ENCODE measurements around the gene POLD3.

GRCh38 chr11:74611369-74611861 lies 19.0 kb downstream of the POLD3 start:
- TF ChIP-seq, protein P1, sequence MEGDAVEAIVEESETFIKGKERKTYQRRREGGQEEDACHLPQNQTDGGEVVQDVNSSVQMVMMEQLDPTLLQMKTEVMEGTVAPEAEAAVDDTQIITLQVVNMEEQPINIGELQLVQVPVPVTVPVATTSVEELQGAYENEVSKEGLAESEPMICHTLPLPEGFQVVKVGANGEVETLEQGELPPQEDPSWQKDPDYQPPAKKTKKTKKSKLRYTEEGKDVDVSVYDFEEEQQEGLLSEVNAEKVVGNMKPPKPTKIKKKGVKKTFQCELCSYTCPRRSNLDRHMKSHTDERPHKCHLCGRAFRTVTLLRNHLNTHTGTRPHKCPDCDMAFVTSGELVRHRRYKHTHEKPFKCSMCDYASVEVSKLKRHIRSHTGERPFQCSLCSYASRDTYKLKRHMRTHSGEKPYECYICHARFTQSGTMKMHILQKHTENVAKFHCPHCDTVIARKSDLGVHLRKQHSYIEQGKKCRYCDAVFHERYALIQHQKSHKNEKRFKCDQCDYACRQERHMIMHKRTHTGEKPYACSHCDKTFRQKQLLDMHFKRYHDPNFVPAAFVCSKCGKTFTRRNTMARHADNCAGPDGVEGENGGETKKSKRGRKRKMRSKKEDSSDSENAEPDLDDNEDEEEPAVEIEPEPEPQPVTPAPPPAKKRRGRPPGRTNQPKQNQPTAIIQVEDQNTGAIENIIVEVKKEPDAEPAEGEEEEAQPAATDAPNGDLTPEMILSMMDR (IDR thresholded peaks at IDR 0.05): peak; percentile 52 to 75 (median 56)
- TF ChIP-seq POLR2A (IDR thresholded peaks at IDR 0.05; ENCODE audit: low read depth) (no peak), POLR2AphosphoS5 (IDR thresholded peaks at IDR 0.05) (peak in 1 of 2 donors; percentile 43), EP300 (IDR thresholded peaks at IDR 0.05) (no peak)

Data from esophagus muscularis mucosa (tissue), 4 donors.